HG02943 (cell line): ENCODE results near the gene RAB11FIP2.

Experiments used
- ATAC-seq: cut with Tn5 transposase; IDR thresholded peaks from one replicate; pipeline ENCODE4 v1.9.1; 2021; ENCODE audit warnings: mild to moderate bottlenecking, low read depth, moderate library complexity; ENCODE audit not compliant: unreplicated experiment

RAB11FIP2 gene

GRCh38 chr10:117988814-117989213, 57.9 kb downstream of the RAB11FIP2 start:
- no peak for ATAC-seq

- ATAC-seq: no peak
These were observed 59.4 kb downstream of the RAB11FIP2 start for GRCh38 chr10:117987244-117987909.

DNA sequence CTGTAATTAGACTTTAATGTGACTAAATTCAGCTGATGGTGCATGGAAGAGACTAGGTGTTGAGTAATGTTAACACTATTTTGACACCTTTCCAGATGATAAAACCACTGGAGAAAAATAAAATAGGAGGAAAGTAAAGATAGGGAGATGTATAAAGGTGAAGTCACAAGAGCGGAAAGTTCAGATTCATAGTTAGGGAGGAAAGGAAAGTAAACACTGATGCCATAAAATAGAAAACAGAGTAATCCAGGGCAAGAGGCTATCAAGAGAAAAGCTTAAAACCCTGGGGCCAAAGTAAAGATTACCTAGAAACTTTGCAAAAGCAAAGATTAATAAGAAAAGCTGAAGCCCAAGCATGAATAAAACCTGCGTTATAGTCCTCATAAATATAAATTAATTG, 62.8 kb downstream of the RAB11FIP2 start:
- no peak for ATAC-seq

GRCh38 chr10:117980755-117981702, 65.7 kb downstream of the RAB11FIP2 start:
- no peak for ATAC-seq

DNA sequence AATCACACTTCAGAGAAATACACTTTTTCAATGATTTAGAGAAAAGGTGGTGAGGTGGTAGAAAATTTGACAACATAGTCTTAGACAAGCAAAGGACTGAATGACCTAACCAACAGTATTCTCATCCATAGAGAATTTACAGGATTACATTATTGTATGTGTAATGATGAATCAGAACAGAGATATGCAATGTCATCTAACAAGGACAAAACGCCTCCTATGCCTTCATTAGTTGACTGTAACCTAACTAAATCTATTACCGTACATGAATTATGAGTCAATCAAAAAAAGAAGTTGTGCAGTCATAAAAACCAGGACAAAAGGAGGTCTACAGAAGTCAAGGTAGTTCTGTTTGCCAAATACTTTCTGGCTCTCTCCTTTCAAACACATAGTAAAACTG, 66.5 kb downstream of the RAB11FIP2 start:
- no peak for ATAC-seq

GRCh38 chr10:117972168-117972837, 74.4 kb downstream of the RAB11FIP2 start:
- no peak for ATAC-seq

DNA sequence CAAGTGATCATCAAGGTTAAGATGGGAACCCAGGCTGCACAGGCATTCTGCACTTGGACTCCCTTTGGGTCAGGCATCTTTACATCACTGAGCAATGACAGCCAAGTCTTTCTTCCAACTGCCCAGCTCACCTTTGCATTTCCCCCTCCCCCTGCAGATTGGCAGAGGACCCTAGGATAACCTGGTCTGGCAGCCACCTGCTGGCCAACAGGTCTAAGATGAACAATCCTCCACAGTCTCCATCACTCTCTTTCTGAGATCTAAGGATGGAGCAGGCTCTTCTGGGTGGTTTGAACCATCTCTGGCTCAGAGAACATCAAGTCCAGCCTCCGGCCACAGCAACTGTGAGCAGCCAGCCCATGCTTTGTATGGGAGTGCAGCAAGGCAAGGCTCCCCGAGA, 75.8 kb downstream of the RAB11FIP2 start:
- ATAC-seq: no peak

- ATAC-seq: no peak
These were observed 77.1 kb downstream of the RAB11FIP2 start for GRCh38 chr10:117969592-117969991.

GRCh38 chr10:117968354-117969182, 78.2 kb downstream of the RAB11FIP2 start:
- ATAC-seq: no peak

DNA sequence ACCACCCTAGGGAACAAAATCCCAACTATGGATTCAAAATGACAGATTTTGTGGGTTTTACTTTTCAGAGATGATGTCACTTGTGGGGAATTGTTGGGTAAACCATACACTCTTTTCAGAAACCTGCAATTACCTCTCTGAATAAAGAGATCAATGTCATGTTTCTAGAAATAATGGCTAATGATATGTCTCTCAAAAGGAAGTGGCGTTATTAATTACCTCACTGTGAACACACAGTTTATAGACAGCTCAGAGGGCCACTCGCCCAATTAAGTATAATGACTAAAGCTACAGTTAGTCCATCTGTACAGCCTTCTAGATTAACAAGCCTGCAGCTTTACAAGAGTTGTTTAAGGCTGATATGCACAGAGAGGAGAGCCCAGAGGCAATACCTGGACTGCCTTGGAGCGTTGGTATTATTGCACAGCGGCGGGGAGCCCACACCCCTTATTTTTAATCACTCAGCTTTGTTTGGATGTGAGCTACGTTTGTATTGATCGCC, 79.5 kb downstream of the RAB11FIP2 start:
- ATAC-seq: no peak

DNA sequence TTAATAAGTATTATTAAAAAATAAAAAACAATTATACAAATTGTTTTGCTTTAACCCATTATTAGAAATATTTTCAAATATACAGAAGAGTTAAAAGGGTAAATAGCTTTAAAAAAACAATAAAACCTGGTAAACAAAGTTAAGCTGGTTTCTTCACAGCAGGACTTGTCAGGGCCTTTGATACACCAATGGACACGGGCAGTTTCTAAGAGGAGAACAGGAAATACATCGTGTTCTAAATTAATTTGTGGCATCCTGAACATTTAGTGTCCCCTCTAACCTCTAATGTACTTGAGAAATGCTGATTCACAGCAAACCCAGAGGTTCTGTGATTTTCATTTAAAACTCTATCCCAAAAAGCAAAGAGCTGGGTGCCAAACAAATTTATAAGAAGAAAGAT, 80.8 kb downstream of the RAB11FIP2 start:
- no peak for ATAC-seq

DNA sequence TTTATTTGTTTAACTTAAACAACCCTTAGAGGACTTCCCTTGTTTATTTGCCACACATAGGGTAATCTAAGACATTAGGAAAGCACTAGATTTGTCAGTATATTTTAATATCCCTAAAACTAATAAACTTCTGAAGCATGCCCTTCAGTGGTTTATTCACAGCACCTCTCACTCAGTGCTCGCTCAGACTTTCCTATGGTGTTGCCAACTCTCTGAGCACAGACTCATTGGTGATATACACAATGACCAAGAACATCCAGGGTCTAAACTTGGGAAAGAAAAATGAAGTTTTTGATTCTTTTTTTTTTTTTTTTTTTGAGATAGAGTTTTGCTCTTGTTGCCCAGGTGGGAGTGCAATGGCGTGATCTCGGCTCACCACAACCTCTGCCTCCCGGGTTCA, 82.2 kb downstream of the RAB11FIP2 start:
- ATAC-seq: no peak

DNA sequence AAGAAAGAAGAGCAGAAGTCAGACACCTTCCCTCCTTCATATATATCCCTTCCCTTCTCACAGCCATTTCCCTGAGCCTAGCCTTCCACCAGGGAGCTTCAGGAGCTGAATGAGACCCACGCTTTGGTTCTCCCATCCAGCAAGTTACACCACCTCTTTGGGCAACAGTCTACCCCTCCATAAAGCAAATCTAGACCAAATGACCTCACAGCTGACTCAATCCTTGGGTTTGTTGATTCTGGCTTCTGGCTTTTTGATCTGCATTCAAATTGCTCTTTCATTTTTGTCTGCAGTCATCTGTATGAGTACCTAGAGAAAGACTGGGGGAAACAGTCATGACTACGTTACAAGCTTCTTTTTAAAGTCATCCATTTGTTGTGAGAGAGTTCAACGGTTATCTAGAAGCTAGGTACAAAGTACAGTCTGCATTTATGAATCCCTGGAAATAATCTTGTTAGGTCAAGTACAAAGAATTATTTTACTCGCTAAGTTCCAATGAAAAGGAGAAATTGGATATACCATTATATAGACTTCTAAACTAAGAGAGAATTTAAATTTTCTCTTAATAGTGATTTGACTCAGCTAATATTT, 86.3 kb downstream of the RAB11FIP2 start:
- ATAC-seq: no peak

DNA sequence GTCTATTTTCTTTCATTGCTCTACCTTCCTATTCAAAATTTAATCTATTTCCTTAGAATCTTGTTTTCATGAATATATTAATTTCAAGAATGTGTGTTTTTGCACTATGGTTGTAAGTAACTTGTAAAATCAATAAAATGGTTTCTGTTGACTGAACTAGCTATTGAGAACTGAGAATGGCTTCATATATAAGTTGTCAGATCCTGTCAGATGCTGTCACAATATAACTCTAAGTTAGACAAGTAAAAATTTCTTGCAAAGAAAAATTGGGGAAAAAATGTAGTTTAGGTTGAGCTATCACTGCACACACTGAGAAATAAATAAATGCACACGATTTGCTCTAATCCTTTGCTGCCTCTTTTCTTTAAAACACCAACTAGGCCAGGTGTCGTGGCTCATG, 89.8 kb downstream of the RAB11FIP2 start:
- ATAC-seq: no peak

- ATAC-seq: no peak
These were observed 91.6 kb downstream of the RAB11FIP2 start for GRCh38 chr10:117955176-117955575.
